Fibroblast of skin of right quadriceps (primary cell): Measurements from ENCODE around the gene ZC3H18.
A peak's percentile ranks its signal among the peaks of the same experiment; 100 is the strongest.

Source experiments
- DNase-seq: peaks from one replicate; pipeline ENCODE4 v3.0.0-alpha.2; 2013

The ZC3H18 gene

DNA sequence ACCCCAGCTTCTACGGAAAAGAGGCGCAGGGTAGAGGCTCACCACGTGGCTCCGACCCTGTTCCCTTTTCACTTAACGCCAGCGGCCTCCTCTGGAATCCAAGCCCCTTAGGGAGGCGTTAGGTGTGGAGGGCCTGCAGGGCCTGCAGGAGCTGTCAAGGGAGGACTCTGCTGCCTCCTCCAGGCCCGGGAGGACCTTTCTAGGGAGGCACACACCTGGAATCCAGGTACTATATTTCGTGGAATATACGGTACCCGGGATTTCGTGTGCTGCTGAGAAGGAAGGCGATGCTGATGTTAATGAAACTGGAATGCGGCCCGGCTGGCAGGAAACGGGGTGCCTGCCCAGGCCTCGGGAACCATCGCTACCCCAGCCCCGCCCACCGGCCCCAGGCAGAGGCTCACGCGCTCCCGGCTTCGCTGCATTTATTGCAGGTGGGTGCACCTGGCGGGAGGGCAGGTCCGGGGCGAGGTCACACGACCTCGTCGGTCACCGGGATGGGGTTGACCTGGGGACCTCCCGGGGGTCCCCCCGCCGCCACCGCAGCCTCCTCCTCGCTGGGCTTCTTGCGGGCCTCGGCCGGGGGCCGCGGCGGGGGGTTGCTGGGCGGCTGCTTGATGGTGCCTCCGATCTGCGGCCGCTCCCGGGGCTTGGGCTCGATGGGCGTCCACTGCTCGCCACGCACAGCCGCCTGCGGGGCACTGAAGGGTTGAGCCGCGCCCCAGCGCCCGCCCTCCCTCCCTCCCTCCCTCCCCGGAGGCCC lies 72.9 kb downstream of the ZC3H18 start:
- DNase-seq: no peak

DNA sequence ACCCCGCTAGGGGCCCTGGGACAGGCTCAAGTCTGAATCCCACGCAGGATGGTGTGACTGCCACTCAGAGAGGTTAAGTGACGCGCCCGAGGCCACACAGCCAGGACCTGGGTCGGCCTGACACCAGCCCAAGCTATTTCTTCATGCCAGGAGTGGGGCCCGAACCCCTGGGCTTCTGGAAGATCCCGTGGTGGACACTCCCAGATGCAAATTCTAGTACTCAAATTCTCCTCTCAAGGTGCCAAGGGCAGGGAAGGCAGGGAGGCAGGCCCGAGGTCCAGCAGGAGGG lies 73.4 kb downstream of the ZC3H18 start:
- DNase-seq: no peak

DNA sequence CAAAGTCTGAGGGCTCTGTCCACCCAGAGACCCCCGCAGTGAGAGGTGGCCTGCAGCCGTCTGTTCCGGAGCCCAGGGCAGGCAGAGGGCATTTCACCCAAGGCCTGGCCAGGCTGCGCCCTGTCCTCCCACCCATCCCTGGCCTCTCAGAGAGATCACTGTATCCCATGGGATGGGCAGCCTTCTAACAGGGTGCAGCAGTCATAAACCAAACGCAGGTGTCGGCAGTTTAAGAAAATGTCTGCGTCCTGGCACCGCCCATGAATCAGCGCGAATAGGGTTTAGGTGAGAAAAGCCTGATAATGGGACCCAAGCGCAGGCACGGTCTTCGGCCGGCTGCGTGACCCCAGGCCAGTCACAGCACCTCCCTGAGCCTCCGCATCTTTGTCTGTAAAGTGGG lies 75.3 kb downstream of the ZC3H18 start:
- no peak for DNase-seq

DNA sequence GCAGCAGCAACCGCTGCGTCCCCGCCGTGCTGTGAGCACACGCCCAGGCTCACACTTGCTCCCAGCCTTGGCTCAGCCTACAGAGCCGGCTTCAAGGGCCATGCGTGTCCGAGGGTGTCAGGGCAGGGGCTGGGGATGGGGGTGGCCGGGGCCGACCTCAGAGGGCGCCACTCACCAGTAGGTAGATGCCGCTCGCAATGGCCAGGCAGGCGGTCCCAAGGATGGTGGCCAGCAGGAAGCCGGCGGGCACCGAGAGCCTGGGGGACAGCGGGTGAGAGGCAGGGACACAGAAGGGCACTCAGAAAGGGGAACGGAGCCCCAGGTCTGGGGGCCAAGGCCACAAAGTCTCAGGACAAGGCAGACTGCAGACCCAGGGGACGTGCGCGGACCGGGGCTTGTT lies 75.7 kb downstream of the ZC3H18 start:
- DNase-seq: no peak

DNA sequence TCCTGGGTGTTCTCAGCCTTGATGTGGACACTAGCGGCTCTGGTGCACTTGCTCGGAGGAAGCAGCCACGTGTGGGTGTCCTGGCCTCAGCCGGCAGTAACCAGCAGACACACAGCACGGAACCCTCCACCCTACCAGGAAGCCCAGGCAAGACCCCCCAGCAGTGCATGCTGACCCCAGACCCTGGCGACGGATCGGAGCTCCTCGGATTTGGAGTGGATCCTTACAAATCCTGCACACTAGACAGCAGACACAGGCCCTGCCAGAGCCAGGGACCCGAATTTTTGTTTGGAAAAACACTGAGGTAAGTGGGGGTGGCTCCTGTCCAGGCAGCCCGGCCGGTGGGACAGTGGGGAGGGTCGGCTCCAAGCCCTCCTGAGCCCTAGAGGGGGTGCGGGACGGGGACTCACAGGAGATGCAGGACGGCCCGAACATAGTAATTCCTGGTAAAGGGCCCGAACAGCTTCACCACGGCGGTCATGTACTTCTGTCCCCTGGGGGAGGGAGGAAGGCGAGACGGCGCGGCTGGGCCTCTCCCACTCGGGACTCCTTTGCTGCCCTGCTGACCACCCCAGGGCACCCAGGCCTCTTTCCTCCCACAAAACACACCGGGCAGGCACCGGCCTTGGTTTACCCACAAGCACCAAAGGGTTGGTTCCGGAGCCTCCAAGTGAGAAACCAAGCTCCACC lies 76.3 kb downstream of the ZC3H18 start:
- DNase-seq: no peak

DNA sequence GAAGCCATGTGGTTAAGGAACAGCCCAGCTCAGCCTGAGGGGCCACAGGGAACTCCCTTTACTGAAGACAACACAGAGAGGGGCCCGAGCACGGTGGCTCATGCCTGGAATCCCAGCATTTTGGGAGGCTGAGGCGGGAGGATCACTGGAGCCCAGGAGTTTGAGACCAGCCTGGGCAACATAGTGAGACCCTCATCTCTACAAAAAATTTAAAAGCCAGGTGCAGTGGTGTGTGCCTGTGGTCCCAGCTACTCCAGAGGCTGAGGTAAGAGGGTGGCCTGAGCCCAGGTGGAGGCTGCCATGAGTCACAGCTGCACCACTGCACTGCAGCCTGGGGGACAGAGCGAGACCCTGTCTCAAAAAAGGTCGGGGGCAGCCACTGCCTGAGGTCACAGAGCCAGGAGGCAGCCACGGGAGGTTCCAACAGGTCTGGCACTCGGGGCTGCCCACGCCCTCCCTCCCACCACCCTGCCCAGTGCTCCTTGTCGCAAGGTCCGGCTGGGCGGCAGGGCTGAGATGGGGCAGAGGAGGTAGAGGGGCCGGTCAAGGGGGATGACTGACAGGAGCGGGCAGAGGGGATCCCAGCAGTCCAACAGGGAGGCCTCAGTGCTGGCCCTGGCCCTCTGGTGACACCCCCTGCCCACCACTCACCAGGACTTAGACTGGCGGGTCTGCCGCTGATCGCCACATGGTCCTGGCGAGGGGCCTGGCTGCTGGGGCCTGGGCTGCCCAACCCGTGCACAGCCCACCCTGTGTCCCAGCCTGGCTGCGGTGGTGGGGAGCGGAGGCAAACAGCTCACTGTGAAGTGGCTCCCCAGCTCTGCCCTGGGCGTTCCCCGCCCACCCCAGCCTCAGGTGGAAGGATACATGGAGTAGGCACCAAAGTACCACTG lies 77.2 kb downstream of the ZC3H18 start:
- no peak for DNase-seq

DNA sequence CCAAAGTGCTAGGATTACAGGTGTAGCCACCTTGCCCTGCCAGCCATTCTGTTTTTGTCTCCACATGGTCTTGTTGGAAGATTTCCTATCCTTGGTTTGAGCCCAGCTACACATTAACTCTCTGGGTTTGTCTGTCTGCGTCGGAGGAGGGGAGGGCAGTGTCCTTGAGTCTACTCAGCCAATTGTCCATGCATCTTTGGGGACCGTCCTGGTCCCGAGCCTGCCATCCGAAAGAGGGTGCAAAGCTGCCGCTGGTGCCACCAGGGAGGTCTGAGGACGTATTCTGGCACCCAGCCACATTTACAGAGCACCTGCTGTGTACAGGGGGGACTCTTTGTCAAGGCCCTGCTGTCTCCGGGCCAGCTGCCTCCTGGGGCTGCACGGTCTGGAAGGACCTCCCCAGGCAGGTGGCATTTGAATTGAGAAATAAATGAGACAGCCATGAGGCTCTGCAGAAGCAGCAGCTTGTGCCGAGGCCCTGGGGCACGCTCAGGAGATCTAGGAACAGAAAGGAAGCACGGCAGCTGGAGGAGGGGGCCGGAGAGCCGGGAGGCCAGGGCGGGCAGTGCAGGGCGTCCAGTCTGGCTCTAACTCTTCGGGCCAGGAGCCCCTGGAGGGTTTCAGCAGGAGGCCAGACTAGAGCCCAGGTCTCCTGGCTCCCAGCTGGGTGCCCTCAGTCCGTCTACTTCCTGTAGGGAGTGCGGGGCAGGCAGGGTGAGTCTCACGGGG lies 79.2 kb downstream of the ZC3H18 start:
- DNase-seq: no peak

DNA sequence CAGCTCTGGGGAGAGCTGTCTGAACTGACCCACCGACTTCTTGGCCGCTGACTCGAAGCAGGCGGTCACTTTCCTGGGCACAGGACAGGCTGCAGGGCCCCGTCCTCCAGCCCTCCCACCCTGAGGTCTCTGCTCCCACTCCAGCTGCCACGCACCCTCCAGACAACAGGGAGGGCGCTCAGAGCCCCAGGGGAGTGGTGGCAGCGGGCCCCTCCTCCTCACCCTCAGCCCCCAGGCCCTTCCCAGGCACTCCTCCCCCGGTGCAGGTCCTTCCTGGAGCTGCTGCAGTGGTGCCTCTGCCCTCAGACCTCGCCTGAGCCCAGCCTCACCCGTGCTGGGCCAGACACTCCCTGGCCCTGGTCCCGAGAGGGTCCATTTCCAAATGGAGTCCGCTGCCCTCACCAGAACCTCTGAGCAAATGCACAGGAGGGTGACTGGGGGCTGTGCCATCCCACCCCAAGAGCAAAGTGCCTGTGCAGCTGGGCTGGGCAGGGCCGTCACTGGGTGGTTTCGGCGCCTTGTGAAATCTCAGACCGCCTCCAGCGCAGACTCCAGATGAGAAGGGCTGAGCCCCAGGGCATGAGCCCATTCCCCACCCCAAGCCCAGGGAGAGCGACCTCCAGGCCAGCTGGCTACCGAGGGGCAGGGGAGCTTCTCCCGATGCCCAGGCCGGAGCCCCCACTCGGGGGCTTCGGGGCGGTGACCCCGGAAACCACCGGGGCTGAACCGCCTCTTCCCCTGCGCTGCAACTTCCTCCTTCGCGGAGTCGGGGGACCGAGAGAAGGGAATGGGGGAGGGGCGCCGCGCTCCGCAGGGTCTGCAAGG lies 79.9 kb downstream of the ZC3H18 start:
- no peak for DNase-seq

DNA sequence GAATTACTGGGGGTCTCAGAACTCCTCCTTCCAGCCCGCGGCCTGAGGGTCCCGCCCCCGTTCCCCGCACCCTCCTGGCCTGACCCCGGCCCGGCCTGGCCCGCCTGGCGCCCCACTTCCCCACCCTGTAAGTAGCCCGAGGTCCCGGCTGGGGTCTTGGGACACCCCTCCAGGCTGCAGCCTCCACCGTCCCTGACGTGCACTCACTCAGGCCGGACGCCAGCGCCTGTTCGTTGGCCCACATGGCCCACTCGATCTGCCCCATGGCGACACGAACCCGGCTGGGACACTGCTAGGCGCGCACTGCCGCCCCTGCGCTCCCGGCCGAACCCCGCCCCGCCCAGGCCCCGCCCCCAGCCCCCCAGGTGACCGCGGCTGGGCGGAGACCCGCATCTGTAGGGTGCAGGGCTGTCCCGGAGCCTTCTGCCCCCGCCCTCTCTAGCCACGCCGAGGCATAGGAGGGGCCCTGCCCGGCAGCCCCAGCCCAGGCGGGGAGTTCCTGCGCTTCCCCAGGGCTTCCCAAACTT lies 80.6 kb downstream of the ZC3H18 start, which contains the start of gene CYBA:
TSS of gene CYBA (minus strand) at position 305 of the 527 bp plus-strand sequence. CDS start at position 265, 40 bp downstream.
- peak; percentile 52 for DNase-seq

DNA sequence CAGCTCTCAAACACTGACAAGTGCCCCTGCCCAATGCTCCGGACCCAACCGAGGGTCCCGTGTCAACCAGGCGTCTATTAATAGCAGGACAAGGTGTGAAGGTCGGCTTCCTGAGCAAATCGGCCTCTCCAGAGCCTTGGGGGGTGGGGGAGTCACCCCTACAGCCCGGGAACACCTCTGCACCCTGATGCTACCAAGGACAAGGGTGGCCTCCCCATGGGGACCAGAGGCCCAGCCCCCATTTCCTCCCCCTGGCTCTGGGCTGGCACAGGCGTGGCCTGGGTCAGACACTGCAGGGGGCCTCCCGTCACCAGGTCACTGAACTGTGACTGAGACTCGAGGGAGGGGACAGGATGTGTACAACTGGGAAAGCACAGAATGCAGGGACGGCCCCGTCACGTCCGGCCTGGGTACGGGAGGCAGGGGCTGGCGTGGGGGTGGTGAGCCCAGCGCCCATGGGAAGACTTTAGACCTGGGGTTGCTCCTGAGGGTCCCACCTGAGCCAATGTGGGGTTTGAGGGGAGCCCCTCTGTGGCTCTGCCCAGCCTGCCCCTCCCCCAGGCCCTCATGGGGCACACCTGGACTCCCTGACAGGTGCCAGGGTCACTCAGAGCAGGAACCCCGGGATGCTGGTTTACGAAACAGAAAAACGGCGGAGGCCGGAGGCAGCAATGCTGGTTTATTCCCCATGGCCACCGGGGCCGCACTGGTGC lies 81.2 kb downstream of the ZC3H18 start:
- DNase-seq: no peak

DNA sequence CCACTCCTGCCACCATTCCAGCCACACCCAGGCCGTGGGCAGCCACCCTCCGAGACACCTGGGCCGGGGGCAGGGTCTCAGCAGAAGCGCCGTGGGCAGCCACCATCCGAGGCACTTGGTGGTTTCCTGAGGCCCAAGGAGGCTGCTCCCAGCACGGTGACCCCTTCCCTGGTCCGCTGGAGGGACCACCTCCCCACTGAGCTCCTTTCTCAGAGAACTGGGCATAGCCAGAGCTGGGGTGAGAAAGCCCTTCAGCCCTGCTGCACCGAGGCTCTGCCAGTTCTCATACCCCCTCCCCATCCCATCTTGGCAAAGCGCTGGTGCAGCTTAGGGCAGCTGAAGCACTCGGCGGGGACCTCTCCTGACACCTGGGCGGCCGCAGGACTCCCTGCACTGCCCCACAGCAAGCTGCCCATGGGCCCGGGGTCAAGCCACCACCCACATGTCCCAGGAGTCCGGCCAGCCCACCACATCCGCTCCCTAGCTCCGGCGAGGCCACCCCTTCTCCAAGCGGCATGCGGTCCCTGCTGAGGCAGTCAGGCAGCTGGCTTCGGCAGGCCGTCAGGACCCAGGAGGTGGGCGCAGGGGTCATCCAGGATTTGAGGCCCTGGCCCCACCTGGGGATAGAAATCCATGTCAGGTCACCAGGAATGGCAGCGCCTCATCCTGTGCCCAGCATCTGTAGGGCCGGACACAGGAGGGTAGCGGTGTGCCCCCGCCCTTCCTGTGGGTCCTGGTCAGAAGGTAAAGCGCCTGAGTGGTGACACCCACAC lies 82.0 kb downstream of the ZC3H18 start:
- DNase-seq: no peak

DNA sequence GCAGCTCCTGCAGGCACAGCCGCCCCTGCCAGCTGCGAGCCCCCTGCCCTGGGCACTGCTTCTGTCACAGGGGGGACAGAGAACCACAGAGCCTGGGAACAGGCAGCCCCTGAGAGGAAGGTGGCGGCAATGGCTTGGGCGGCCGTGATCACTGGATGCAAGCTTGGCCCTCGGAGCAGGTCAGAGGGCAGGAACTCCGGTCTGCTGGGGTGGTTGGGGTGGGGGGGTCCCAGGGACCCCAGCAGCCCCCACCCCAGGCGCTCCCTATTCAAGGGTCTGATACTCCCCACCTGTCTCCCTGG lies 82.5 kb downstream of the ZC3H18 start:
- DNase-seq: no peak

DNA sequence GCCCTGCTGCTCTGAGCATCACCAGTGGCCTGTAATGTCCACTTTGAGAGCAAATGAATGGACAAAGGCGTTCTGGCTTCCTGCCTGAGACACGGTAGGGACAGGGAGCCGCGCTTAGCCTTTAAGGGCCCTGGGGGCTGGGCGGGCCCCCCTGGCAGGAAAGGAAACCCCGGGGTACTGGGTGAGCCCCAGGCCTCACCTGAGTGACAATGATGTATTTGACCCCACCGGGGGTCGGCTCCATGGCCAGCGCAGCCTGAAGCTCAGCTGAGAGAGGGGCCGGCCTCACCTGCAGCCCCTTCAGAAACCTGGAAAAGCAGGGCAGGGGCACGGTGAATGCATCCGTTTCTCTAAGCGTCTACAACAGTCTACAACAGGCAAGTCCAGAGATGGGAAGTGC lies 82.9 kb downstream of the ZC3H18 start:
- no peak for DNase-seq

DNA sequence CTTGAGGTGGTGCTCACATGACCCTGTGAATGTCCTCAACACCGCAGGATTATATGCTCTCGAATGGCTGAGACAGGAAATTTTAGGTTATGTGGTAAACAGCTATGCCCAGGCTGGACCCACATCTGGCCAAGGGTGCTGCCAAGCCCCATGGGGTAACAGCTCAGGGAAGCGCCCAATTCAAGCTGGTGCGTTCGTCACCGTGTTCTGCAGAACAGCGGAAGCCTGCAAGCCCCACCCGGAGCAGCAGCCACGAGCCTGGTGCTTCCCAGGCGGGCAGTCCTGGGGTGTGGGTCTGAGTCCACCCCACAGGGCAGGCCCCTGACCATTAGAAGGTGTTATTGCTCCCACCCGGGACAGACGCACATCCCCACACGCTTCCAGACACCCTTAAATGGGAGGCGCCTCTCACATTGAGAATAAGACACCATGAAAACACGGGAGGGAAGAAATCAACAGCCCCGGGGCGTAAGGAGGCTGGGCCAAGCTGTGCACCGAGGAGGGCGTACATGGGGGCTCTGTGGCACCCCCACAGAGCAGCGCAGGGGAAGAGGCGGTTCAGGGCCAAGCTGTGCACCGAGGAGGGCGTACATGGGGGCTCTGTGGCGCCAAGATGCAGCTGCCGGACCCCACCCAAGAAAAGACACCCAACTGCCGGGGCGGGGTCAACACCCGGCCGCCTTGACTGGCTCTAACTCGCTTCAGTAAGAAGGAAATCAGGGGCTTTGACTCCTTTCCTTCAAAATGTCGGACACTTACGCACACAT lies 83.6 kb downstream of the ZC3H18 start:
- DNase-seq: no peak

DNA sequence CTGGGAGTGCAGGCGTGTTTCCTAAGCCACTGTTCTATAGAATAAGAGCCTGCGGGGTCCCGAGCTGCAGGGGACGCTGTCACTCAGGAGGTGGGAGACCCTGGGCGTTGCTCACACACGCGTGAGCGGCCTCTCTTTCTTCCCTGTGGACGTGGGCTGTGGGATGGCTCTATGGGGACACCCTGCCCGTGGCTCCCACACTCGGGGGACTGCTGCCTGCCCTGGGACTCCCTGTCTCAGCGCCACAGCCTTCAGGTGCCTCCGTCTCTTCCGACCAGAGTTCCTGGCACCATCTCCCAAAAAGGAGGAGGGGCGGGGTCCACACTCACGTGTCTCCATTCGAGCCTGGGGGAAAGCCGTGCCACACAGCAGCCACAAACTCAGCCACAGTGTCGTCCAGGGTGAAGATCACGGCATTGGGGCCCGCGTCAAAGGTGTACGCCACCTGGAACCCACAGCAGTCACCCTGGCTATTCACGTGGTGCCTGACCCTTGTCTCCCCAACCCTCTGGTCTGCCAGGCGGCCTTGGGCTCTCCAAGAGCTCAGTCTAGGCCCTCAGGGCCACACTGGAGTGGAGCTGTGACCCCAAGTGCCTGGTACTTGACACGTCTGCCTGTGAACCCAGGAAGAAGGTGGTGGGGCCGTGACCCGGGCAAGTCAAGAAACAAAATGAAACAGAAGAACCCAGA lies 84.3 kb downstream of the ZC3H18 start:
- no peak for DNase-seq

DNA sequence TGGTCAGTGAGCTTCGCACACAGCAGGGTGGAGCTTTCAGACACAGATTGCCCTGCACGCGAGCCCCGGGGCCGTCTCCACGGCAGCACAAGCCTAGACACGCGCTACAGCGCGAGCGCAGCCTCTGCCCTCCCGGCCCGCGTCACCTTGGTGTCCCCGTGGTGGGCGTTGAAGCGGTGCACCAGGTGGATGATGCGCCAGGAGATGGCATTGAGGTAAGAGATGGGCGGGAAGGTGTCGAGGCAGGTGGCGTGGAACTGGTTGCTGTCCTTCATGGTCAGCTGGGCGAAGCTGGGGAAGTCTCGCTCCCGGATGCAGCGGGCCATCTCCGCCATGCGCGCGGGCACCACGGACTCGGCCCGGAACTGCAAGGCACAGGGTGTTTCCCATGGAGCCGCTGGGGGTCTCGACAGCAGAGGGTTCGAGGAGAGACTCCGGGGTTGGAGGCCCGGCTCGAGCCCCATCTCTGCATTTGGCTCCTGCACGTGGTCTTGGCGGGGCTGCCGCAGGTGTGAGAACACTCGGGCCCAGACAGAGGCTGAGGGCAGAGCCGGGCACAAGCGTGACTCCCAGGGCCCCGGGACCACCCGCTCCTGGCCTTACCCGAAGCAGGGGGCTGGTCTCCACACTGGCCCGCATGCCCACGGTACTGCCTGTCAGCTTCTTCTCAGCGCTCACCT lies 85.0 kb downstream of the ZC3H18 start:
- DNase-seq: no peak

DNA sequence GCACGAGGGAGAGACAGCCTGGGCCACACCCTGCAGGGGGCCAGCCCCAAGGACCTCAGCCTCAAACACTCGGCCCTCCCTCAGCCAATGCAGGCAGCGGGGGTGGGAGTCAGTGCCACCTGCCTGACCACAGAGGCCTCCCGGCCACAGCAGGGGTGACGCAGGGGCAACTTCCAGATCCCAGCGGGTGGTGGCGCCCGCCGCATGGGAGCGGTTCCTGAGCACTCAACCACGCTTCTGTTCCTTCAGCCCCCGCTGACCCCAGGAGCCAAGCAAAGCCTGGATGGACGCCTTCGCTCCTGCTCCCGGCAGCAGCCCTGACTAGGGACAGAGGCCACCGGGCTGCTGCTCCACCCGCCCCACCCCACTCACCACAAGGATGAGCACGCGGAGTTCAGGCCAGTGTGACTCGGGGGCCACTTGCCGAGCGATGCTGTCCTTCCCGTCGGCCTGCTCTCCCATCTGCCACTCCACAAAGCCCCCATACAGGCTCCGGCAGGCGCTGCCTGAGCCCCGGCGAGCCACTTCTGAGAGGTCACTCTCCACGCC lies 85.6 kb downstream of the ZC3H18 start:
- no peak for DNase-seq

DNA sequence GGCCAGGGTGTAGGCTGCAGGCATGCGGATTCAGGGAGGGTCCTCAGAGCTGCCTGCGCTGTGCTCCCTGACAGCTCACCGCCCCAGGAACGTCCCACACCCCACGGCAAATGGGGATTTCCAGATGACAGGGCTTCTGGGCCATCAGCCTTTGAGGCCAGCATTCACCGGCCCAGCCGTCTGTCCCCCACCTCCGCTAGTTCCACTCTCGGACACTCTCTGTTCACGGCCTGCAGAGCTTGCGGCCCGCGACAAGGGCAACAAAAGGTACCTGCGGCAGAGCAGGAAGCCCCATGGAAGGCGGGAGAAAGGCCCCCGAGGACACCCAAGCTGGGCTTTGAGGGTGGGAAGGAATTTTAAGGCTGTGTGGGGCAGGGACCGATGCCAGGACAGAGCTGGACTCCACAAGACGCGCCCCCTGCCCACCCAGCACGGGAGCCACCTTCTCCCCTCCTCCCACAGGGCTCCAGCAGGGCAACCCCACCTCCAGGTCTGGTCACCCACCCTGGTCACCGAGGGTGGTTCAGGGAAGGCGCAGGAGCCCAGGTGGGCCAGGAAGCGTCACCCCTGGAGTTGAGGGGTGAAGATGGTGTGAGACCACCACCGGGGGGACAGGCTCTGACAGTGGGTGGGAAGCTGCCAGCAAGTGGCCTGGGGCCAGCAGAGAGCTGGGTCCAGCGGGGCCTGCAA lies 86.2 kb downstream of the ZC3H18 start:
- DNase-seq: no peak
